Activated CD4-positive, alpha-beta T cell treated with anti-CD3 and anti-CD28 coated beads, Interleukin-2, amount 10 ng/mL, durations not matched to agents 7 days and 5 days (primary cell): ENCODE results near the gene GMEB2. TPM values are rescaled to one million over a fixed set of nuclear protein-coding genes. Genes with fewer than 3 reads are reported as not detected.

Experiments
- CTCF ChIA-PET: fragments of 350-600 bp; sonication (Branson Sonifier 250); formaldehyde crosslinking; loops from one replicate; lab custom pipeline; 2021; ENCODE audit warnings: antibody characterized with exemption; lab: Charles Lee
- POLR2A ChIA-PET: fragments of 350-600 bp; sonication (Branson Sonifier 250); formaldehyde crosslinking; loops from one replicate; lab custom pipeline; 2021; ENCODE audit warnings: antibody characterized with exemption; lab: Charles Lee
- DNase-seq: peaks from one replicate; pipeline ENCODE4 v3.0.0-alpha.2; 2020
- H3K27ac Mint-ChIP-seq: one replicate; pipeline ENCODE4 v1.8.0; 2021; ENCODE audit warnings: mild to moderate bottlenecking, moderate library complexity, mixed read lengths
- H3K27me3 Mint-ChIP-seq: one replicate; pipeline ENCODE4 v1.8.0; 2021; ENCODE audit warnings: mixed read lengths
- H3K36me3 Mint-ChIP-seq: one replicate; pipeline ENCODE4 v1.8.0; 2021; ENCODE audit warnings: low read depth, mixed read lengths
- H3K4me1 Mint-ChIP-seq: one replicate; pipeline ENCODE4 v1.8.0; 2021; ENCODE audit warnings: mixed read lengths
- H3K4me3 Mint-ChIP-seq: one replicate; pipeline ENCODE4 v1.8.0; 2021; ENCODE audit warnings: mild to moderate bottlenecking, moderate library complexity, mixed read lengths
- H3K9me3 Mint-ChIP-seq: one replicate; pipeline ENCODE4 v1.8.0; 2021; ENCODE audit warnings: mixed read lengths
- total RNA-seq, 2 experiments: library from RNA; stranded (reverse); gene quantifications; one replicate each; pipeline ENCODE4 v1.2.3, GENCODE V29; 2021

GMEB2 gene
- total RNA-seq, 2 experiments from 2014 or later = 20.0 to 20.5 TPM

DNA sequence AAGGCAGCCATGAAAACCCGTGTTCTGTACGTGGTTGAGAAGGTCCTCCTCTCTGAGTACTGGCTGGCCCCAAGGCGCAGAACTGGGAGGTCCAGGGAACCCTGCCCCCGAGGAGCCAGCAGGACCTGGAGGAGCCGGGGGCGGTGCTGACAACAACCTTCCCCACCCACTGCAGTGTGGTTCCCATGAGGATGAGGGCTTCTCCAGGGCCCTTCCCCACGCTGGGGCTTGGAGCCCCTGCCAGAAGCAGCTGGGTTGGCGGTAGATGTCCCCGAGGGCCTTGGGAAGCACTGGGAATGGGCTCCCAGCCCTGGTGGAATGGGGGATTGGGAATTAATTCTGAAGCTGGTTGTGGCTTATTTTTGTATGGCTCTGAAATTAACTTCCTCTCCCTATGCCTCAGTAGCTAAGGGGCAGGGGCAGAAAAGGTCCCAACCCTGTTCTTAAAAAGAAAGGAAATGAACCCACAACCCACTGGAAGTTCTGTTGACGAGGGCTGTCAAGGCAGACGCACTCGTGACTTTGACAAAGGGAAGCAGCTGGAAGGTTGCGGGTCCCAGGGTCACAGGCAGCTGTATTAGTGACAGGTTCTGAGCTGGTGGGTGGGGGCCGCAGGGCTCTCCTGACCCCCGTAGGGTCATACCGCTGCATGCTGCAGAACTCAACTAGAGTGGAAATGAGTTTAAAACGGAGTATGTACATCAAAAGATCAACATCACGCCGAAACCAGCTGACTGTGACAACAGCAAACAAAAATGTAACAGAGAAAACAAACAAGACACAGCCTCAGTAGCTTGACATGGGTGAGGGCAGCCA is 38.9 kb downstream of the GMEB2 start:
- peak overlapping the region; percentile 41 for H3K27ac Mint-ChIP-seq
- H3K36me3 Mint-ChIP-seq = peaks cover 17% of the 10 kb centered on the region
- peaks cover 11% of the 10 kb centered on the region for H3K4me1 Mint-ChIP-seq
- H3K4me3 Mint-ChIP-seq = no peak overlapping the region
- POLR2A ChIA-PET = no interaction called here
- H3K27me3 Mint-ChIP-seq = peaks cover 5% of the 10 kb centered on the region
- no peak for DNase-seq
- no peaks in the 10 kb centered on the region for H3K9me3 Mint-ChIP-seq
- CTCF ChIA-PET = interaction anchor here (1.0 to 1.2 kb wide), 2 partner anchors 14 to 30 kb away, joined by 3 to 4 read pairs; partner anchors contain the start of gene HELZ2

DNA sequence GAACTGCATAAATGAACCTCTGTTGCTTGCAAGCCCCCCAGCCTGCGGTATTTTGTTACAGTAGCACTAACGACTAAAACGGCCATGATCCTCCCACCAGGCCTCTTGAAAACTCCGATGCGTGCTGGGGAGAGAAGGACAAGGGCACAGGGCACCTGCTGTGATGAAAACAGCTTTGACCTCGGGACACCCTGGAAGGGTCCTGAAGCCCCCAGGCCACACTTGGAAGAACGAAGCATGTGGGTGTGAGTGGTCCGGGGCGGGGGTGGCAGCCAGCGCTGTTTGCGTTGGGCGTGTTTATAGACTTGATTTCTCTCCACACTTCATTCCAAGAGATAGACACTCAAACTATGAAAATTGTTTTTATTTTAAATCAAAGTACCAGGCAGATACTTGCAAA is 39.6 kb downstream of the GMEB2 start:
- no peak for DNase-seq
- Mint-ChIP-seq H3K9me3 (no peaks in the 10 kb centered on the region), H3K27me3 (peaks cover 5% of the 10 kb centered on the region), H3K4me3 (no peak overlapping the region), H3K4me1 (peaks cover 11% of the 10 kb centered on the region), H3K36me3 (peaks cover 16% of the 10 kb centered on the region), H3K27ac (no peak overlapping the region)
- ChIA-PET POLR2A (no interaction called here), CTCF (interaction anchor here (1.0 kb wide), 1 partner anchor 9 kb away, joined by 3 read pairs; no protein-coding TSS in a partner anchor)

DNA sequence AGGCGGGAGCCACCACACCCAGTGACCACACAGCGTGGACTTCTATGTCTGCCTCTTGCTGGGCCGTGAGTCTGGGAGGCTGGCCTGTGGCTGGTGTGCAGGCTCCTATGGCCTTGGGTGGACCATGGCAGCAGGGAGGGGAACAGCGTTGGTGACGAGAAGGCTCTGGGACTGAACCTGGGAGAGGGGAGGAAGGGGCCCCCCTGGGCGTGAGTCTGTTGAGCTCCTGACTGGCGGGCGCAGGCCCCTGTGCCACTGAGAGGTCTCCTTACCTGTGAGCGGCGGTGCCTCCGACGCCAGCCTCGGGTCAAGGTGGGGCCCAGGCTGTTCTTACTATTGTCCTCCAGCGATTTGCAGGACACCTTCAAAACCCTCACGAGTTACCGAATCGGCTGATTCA is 40.1 kb downstream of the GMEB2 start:
- Mint-ChIP-seq H3K27me3 (peaks cover 5% of the 10 kb centered on the region), H3K36me3 (peaks cover 14% of the 10 kb centered on the region), H3K4me1 (peaks cover 11% of the 10 kb centered on the region), H3K4me3 (no peak overlapping the region), H3K9me3 (no peaks in the 10 kb centered on the region), H3K27ac (no peak overlapping the region)
- no peak for DNase-seq
- ChIA-PET CTCF (interaction anchor here (1.0 kb wide), 1 partner anchor 9 kb away, joined by 3 read pairs; no protein-coding TSS in a partner anchor), POLR2A (no interaction called here)

DNA sequence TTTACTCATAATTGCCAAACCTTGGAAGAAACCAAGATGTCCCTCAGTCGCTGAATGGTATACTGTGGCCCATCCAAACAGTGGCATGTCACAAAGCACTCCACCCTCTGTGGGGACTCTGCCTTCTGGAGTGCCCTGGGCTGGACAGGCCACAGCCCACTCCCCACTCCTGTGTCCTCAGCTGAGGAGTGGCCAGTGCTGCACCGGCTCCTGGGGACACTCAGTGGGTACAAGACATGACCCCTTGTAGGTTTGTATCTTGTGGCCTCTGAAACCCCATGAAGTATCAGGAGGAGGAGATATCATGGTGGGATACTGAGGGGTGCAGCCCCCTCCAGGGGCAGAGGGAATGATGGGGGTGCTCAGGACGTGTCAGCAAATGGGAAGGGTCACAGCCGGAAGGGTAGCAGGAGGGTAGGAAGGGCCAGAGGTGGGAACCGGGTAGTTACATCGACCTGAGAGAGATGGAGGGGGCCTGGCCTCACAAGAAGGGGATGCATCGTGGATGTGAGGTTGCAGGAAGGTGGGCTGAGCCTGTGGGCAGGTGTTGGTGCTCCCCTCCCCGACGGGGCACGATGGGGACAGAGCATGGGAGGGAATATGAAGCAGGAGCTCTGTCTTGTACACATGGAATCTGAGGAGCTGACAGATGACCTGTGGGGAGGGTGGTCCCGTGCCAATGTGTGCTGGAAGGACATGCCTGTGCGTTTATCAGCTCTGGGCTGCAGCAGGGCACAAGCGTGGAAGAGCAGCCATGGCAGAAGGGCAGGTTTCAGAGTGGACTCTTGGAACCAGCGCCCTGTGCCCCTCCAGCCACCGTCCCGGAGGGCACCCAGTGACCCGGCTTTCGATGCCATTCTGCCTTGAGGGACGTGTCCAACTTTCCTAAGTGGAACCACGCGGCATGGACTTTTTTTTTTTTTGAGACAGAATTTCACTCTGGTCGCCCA is 41.0 kb downstream of the GMEB2 start:
- H3K9me3 Mint-ChIP-seq = no peaks in the 10 kb centered on the region
- DNase-seq = no peak
- peaks cover 12% of the 10 kb centered on the region for H3K4me1 Mint-ChIP-seq
- no peak overlapping the region for H3K27ac Mint-ChIP-seq
- peaks cover 11% of the 10 kb centered on the region for H3K36me3 Mint-ChIP-seq
- ChIA-PET POLR2A (no interaction called here), CTCF (interaction anchor here (1.0 to 1.4 kb wide), 2 partner anchors 10 to 46 kb away, joined by 3 read pairs; no protein-coding TSS in a partner anchor)
- peaks cover 5% of the 10 kb centered on the region for H3K27me3 Mint-ChIP-seq
- H3K4me3 Mint-ChIP-seq = no peak overlapping the region

DNA sequence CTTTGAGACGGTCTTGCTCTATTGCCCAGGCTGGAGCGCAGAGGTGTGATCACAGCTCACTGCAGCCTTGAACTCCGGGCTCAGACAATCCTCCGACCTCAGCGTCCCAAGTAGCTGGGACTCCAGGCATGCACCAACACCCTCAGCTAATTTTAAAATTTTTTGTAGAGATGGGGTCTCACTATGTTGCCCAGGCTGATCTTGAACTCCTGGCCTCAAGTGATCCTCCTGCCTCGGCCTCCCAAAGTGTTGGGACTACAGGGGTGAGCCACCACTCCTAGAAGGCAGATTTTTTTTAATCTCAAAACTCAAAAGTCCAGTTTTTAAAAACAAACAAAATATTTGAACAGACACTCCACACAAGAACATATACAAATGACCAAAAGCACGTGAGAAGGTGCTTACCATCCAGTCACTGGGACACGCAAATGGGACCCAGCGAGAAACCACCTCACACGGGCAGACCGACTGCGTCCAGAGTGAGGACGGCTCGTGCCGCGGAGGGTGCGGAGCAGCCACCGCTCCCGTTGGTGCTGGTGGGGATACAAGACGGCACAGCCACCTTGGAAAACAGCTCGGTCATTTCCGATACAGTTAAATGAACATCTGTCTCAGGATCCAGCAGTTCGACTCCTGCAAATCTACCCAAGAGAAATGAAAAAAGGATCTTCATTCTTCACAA is 44.4 kb downstream of the GMEB2 start:
- H3K4me1 Mint-ChIP-seq = peaks cover 10% of the 10 kb centered on the region
- POLR2A ChIA-PET = no interaction called here

DNA sequence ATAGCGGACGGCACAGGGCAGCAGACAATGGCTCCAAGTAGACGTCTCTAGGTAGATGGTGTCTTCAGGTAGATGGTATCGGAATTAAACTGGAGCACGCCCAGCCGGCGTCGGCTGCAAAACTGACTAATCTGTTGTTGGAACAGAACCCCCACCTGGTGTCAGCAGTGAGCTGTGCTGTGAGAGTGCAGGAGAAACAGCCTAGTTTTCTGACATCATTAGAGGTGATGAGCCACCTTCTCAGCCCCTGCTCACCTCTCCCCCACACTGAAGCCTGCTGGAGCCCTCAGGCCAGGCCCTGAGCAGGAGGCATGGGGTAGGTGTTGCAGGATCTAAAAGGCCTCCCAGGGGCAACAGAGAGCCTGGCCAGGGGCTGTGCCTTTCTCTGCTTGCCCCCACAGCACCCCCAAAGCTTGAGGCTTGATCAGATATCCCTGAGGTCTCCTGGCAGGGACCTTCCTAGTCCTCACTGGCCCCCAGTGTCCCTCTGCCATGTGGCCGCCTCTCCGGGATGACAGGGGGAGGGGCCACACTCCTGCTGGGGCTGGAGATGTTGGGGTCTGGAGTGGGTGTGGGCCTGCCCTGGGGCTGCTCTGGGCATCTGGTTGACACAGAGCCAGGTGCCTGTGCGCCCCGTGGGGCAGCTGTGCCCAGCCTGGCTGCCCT is 46.0 kb downstream of the GMEB2 start:
- H3K27ac Mint-ChIP-seq = no peak overlapping the region
- DNase-seq = peak; percentile 85
- H3K4me3 Mint-ChIP-seq = no peak overlapping the region
- POLR2A ChIA-PET = no interaction called here
- no peaks in the 10 kb centered on the region for H3K9me3 Mint-ChIP-seq
- peaks cover 9% of the 10 kb centered on the region for H3K4me1 Mint-ChIP-seq
- no peaks in the 10 kb centered on the region for H3K36me3 Mint-ChIP-seq
- peaks cover 24% of the 10 kb centered on the region for H3K27me3 Mint-ChIP-seq
- CTCF ChIA-PET = interaction anchor here (1.0 to 2.3 kb wide), 7 partner anchors 9 to 458 kb away, joined by 3 to 8 read pairs (median 4); partner anchors contain the start of genes PPDPF, PRPF6 and PTK6

More for the DNA sequence above, 44.4 kb downstream of the GMEB2 start:
- peaks cover 14% of the 10 kb centered on the region for H3K27me3 Mint-ChIP-seq
- CTCF ChIA-PET = interaction anchor here (2.3 kb wide), 1 partner anchor 59 kb away, joined by 8 read pairs; no protein-coding TSS in a partner anchor
- no peak for DNase-seq
- H3K27ac Mint-ChIP-seq = no peak overlapping the region
- H3K36me3 Mint-ChIP-seq = no peaks in the 10 kb centered on the region
- no peak overlapping the region for H3K4me3 Mint-ChIP-seq
- H3K9me3 Mint-ChIP-seq = no peaks in the 10 kb centered on the region

DNA sequence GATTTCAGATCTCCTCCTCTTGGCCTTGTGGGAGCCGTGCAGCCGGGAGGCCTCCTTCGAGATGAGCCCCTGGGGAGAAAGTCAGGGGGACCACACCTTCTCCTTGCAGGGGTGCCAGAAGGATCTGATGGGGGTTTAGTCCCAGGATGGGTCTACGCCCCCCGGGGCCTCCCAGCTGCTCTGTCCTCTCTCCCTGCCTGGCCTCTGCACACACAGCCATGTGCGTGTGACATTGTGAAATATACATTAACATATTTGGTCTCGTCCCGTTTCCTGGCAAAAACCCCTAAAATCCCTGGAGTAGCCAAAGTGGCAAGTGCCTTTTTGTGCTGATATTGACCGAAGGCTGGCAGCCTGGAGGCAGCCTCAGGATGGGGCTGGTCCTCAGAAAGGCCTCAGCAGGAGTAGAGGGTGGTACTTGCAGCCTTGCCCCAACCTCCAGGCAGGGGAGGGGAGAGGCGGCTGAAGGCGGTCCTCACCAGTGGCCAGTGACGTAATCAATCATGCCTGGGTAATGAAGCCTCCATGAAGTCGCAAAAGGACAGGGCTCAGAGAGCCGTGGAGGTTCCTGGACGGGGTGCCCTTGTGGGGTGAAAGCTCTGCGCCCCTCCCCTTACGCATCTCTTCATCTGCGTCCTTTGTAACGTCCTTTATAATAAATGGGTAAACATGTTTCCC is 47.7 kb downstream of the GMEB2 start:
- peaks cover 28% of the 10 kb centered on the region for H3K27me3 Mint-ChIP-seq
- H3K4me3 Mint-ChIP-seq = no peak overlapping the region
- POLR2A ChIA-PET = no interaction called here
- CTCF ChIA-PET = no interaction called here
- DNase-seq = no peak
- no peaks in the 10 kb centered on the region for H3K36me3 Mint-ChIP-seq
- H3K9me3 Mint-ChIP-seq = no peaks in the 10 kb centered on the region
- no peak overlapping the region for H3K27ac Mint-ChIP-seq
- H3K4me1 Mint-ChIP-seq = peaks cover 9% of the 10 kb centered on the region

DNA sequence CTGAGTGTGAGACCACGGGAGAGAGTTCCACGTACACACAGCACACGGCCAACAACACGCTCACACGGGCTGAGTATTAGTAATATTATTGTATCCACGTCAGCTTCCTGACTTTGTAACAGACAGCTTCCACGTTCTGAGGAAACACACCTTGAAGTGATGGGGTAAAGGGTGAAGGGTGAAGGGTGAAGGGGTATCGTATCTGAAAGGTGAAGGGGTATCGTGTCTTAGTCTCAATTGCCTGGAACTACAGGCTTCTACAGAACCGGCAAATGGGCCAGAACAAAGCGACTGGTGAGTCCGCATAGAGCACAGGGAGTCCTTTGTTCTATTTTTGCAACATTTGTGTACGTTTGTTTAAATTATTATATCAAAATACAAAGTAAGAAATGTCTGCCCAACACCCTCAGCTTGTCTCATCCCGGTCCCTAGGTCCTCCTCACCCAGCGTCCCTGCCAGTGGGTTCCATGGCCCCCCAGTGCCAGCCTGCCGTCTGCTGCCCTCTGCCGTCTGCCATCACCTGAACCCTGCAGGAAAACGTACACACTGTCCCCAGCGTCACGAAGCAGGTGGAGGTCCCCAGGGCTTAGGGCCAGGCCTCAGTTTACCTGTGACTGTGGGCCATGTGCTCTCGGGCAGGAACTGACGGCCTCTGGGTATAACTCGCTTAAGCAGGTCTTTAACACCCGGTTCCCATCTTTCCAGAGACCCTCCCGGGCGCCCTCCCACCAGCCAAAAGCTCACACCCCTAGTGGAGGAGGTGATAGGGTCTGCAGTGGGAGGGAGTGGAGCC is 48.5 kb downstream of the GMEB2 start:
- H3K27ac Mint-ChIP-seq = no peak overlapping the region
- CTCF ChIA-PET = no interaction called here

DNA sequence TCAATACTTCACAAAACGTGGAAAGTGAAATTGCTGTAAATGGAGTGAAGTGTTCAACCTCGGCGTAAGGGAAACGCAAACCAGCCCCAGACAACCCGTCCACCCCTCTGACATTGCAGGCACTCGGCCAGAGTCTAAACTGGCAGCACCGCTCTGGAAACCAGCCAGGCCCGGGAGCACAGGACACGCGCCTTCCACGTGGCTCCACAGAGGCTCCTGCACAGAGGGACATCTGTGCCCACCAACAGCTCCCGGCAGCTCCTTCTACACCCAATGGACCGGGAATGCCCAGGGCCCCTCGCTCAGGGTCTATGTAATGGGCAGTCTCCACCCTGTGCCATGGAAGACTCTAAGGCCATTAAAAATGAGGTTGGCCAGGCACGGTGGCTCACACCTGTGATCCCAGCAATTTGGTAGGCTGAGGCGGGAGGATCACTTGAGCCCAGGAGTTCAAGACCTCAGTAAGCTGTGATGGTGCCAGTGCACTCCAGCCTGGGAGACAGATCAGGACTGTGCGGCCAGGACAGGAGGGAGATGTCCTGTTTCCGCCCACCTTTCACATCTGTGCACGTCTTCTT is 49.5 kb downstream of the GMEB2 start:
- DNase-seq = no peak
- Mint-ChIP-seq H3K27me3 (peaks cover 23% of the 10 kb centered on the region), H3K27ac (no peak overlapping the region), H3K4me3 (no peak overlapping the region), H3K36me3 (no peaks in the 10 kb centered on the region), H3K9me3 (no peaks in the 10 kb centered on the region), H3K4me1 (peaks cover 9% of the 10 kb centered on the region)
- ChIA-PET POLR2A (no interaction called here), CTCF (no interaction called here)

More for the DNA sequence above, 48.5 kb downstream of the GMEB2 start:
- Mint-ChIP-seq H3K4me1 (peaks cover 9% of the 10 kb centered on the region), H3K9me3 (no peaks in the 10 kb centered on the region), H3K4me3 (no peak overlapping the region), H3K36me3 (no peaks in the 10 kb centered on the region), H3K27me3 (peaks cover 23% of the 10 kb centered on the region)
- POLR2A ChIA-PET = no interaction called here
- no peak for DNase-seq

DNA sequence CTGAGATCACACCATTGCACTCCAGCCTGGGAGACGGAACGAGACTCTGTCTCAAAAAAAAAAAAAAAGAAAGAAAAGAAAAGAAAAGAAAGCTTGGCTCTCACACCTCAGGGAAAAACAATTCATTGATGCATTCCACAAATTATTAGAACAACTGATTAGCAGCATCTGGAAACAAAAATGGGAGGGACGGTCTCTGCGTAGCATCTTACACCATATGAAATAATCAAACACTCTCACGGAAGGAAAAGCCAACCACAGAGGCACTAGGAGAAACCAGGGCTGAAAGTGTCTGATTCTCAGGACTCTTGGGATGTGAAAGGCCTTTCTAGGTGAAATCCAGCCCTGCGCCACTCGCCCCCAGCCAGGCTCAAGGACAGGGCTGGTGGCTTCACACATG is 50.6 kb downstream of the GMEB2 start:
- Mint-ChIP-seq H3K9me3 (no peaks in the 10 kb centered on the region), H3K4me3 (peak overlapping the region; percentile 43), H3K27ac (no peak overlapping the region), H3K36me3 (no peaks in the 10 kb centered on the region), H3K27me3 (peaks cover 23% of the 10 kb centered on the region), H3K4me1 (peaks cover 9% of the 10 kb centered on the region)
- CTCF ChIA-PET = interaction anchor here (0.6 kb wide), 1 partner anchor 131 kb away, joined by 3 read pairs; no protein-coding TSS in a partner anchor
- no peak for DNase-seq
- POLR2A ChIA-PET = no interaction called here
